ENCODE measurements around the gene DCC. TPM values are rescaled to one million over a fixed set of nuclear protein-coding genes. Genes with fewer than 3 reads are reported as not detected.

DCC gene
- total and polyA plus RNA-seq, 9 of the 15 experiments (the other 6 are each of a cell fraction or from before 2014, with no cell fraction given): not detected

GRCh38 chr18:53551868-53552426, 1212.0 kb downstream of the DCC start (continued):
- TF ChIP-seq, protein P1, sequence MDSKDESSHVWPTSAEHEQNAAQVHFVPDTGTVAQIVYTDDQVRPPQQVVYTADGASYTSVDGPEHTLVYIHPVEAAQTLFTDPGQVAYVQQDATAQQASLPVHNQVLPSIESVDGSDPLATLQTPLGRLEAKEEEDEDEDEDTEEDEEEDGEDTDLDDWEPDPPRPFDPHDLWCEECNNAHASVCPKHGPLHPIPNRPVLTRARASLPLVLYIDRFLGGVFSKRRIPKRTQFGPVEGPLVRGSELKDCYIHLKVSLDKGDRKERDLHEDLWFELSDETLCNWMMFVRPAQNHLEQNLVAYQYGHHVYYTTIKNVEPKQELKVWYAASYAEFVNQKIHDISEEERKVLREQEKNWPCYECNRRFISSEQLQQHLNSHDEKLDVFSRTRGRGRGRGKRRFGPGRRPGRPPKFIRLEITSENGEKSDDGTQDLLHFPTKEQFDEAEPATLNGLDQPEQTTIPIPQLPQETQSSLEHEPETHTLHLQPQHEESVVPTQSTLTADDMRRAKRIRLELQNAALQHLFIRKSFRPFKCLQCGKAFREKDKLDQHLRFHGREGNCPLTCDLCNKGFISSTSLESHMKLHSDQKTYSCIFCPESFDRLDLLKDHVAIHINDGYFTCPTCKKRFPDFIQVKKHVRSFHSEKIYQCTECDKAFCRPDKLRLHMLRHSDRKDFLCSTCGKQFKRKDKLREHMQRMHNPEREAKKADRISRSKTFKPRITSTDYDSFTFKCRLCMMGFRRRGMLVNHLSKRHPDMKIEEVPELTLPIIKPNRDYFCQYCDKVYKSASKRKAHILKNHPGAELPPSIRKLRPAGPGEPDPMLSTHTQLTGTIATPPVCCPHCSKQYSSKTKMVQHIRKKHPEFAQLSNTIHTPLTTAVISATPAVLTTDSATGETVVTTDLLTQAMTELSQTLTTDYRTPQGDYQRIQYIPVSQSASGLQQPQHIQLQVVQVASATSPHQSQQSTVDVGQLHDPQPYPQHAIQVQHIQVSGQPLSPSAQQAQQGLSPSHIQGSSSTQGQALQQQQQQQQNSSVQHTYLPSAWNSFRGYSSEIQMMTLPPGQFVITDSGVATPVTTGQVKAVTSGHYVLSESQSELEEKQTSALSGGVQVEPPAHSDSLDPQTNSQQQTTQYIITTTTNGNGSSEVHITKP (IDR thresholded peaks at IDR 0.05; ENCODE audit: partially characterized antibody): no peak
- TF ChIP-seq HNRNPUL1 (IDR thresholded peaks at IDR 0.05; ENCODE audit: low read length): no peak

GRCh38 chr18:53553030-53553429, 1213.0 kb downstream of the DCC start:
- no TSS peak for BruUV-seq (replicated peaks)
- intact Hi-C loops (cut with micrococcal nuclease): no loop called here
- TF ChIP-seq, protein P2, sequence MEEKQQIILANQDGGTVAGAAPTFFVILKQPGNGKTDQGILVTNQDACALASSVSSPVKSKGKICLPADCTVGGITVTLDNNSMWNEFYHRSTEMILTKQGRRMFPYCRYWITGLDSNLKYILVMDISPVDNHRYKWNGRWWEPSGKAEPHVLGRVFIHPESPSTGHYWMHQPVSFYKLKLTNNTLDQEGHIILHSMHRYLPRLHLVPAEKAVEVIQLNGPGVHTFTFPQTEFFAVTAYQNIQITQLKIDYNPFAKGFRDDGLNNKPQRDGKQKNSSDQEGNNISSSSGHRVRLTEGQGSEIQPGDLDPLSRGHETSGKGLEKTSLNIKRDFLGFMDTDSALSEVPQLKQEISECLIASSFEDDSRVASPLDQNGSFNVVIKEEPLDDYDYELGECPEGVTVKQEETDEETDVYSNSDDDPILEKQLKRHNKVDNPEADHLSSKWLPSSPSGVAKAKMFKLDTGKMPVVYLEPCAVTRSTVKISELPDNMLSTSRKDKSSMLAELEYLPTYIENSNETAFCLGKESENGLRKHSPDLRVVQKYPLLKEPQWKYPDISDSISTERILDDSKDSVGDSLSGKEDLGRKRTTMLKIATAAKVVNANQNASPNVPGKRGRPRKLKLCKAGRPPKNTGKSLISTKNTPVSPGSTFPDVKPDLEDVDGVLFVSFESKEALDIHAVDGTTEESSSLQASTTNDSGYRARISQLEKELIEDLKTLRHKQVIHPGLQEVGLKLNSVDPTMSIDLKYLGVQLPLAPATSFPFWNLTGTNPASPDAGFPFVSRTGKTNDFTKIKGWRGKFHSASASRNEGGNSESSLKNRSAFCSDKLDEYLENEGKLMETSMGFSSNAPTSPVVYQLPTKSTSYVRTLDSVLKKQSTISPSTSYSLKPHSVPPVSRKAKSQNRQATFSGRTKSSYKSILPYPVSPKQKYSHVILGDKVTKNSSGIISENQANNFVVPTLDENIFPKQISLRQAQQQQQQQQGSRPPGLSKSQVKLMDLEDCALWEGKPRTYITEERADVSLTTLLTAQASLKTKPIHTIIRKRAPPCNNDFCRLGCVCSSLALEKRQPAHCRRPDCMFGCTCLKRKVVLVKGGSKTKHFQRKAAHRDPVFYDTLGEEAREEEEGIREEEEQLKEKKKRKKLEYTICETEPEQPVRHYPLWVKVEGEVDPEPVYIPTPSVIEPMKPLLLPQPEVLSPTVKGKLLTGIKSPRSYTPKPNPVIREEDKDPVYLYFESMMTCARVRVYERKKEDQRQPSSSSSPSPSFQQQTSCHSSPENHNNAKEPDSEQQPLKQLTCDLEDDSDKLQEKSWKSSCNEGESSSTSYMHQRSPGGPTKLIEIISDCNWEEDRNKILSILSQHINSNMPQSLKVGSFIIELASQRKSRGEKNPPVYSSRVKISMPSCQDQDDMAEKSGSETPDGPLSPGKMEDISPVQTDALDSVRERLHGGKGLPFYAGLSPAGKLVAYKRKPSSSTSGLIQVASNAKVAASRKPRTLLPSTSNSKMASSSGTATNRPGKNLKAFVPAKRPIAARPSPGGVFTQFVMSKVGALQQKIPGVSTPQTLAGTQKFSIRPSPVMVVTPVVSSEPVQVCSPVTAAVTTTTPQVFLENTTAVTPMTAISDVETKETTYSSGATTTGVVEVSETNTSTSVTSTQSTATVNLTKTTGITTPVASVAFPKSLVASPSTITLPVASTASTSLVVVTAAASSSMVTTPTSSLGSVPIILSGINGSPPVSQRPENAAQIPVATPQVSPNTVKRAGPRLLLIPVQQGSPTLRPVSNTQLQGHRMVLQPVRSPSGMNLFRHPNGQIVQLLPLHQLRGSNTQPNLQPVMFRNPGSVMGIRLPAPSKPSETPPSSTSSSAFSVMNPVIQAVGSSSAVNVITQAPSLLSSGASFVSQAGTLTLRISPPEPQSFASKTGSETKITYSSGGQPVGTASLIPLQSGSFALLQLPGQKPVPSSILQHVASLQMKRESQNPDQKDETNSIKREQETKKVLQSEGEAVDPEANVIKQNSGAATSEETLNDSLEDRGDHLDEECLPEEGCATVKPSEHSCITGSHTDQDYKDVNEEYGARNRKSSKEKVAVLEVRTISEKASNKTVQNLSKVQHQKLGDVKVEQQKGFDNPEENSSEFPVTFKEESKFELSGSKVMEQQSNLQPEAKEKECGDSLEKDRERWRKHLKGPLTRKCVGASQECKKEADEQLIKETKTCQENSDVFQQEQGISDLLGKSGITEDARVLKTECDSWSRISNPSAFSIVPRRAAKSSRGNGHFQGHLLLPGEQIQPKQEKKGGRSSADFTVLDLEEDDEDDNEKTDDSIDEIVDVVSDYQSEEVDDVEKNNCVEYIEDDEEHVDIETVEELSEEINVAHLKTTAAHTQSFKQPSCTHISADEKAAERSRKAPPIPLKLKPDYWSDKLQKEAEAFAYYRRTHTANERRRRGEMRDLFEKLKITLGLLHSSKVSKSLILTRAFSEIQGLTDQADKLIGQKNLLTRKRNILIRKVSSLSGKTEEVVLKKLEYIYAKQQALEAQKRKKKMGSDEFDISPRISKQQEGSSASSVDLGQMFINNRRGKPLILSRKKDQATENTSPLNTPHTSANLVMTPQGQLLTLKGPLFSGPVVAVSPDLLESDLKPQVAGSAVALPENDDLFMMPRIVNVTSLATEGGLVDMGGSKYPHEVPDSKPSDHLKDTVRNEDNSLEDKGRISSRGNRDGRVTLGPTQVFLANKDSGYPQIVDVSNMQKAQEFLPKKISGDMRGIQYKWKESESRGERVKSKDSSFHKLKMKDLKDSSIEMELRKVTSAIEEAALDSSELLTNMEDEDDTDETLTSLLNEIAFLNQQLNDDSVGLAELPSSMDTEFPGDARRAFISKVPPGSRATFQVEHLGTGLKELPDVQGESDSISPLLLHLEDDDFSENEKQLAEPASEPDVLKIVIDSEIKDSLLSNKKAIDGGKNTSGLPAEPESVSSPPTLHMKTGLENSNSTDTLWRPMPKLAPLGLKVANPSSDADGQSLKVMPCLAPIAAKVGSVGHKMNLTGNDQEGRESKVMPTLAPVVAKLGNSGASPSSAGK (IDR thresholded peaks at IDR 0.05): no peak

More at GRCh38 chr18:53553030-53553429, 1213.0 kb downstream of the DCC start:
- Histone ChIP-seq H3K4me1 (replicated peaks in 1 of 2; ENCODE audit: control insufficient read depth in 2 of 2, insufficient read depth in 2 of 2, low read length in 2 of 2) (no peaks in the 10 kb centered on the region), H3K9me3 (replicated peaks; ENCODE audit: control insufficient read depth, insufficient read depth, low read depth, low read length) (no peaks in the 10 kb centered on the region), H3K4me2 (ENCODE audit: insufficient read depth, low read length) (no peak overlapping the region), H3K4me3 (no peak overlapping the region), H4K20me1 (replicated peaks; ENCODE audit: control insufficient read depth, insufficient read depth, low read length) (no peaks in the 10 kb centered on the region), H3K79me2 (ENCODE audit: control insufficient read depth, insufficient read depth, low read length) (no peaks in the 10 kb centered on the region), H3K27me3 (ENCODE audit: control insufficient read depth in 2 of 2, insufficient read depth in 2 of 2, low read length in 2 of 2) (no peaks in the 10 kb centered on the region), H3K9me1 (ENCODE audit: control insufficient read depth, insufficient read depth, low read length) (no peaks in the 10 kb centered on the region), H3K9ac (ENCODE audit: insufficient read depth in 1 of 2, low read depth in 2 of 2, low read length in 2 of 2) (no peak overlapping the region), H3K27ac (ENCODE audit: extremely low read depth, low read depth, low read length) (no peak overlapping the region), H2AFZ (ENCODE audit: low read depth, low read length) (no peak overlapping the region), H3K36me3 (ENCODE audit: control insufficient read depth, insufficient read depth, low read length) (no peaks in the 10 kb centered on the region)
- WGBS (ENCODE audit: insufficient coverage, low coverage, missing lambda C conversion rate): 0% methylated on average over 2 of the region's 2 CpGs
- ATAC-seq (no peak), DNase-seq (ENCODE audit: extremely low read depth in 1 of 4, low spot score in 3 of 4) (no peak), FAIRE-seq (no peak)
- POLR2A ChIA-PET: no interaction called here
- in situ Hi-C loops (cut with MboI): loop anchor here (25.0 kb wide), 1 partner anchor 559 kb away; no protein-coding TSS in a partner anchor
- CTCF ChIA-PET (ENCODE audit: low intra/inter-chr PET ratio): no interaction called here

Measured in K562 (cell line).